Stimulated activated naive CD4-positive, alpha-beta T cell treated with Interleukin-2 at 50 U/mL for 16 hours (primary cell): ENCODE measurements around the gene MORF4L1.

Experiments
- DNase-seq: peaks from one replicate; lab custom pipeline; 2025; lab: John Stamatoyannopoulos, UW

MORF4L1 gene

DNA sequence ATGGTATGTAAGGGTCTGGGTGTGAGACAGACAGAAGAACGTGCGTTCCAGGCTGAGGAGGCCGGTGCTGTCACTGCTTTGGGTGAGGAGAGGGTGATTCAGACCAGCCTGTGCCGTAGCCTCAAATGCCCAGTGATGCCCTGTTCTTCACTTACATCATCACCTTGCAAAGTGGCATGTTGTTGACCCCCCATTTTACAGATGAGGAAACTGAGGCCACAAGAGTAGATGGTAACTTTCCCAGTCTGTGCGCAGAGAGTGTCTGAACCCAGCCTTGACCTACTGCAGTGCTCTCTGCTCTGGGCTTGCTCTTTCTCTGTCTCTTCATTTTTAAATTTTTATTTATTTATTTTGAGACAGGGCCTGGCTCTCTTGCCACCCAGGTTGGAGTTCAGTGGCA is 73.8 kb downstream of the MORF4L1 start:
- DNase-seq: no peak

DNA sequence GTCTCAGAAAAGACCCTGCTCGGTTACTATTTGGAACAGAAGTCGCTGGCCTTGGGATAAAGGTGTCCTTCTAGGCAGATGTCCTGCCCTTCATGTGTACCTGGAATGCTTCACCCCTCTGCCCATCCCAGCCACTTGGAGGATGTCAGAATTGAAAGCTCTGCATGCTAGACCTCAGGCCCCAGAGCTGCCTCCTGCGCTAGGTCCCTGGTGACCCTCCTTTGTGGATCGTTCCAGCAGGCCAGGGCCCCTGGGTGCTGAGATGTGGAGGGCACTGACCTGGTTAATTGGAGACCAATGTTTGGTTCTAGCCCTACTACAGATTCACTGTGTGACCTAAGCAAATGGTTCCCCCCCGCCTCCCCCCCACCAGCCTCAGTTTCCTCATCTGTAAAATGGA is 74.8 kb downstream of the MORF4L1 start:
- no peak for DNase-seq
